DOHH2 (cell line): Measurements from ENCODE around the gene PSMC2.

ENCODE experiments used
- CTCF ChIP-seq: fragments of 200-600 bp; sonication (generic); IDR thresholded peaks from one replicate; pipeline ENCODE4 v1.5.1; 2014; ENCODE audit warnings: antibody characterized with exemption, mild to moderate bottlenecking, low read depth, low read length; ENCODE audit not compliant: poor library complexity, severe bottlenecking
- EZH2phosphoT487 ChIP-seq: fragments of 200-600 bp; sonication (generic); IDR thresholded peaks from 2 replicates; pipeline ENCODE4 v1.6.1; 2017; ENCODE audit warnings: borderline replicate concordance, mild to moderate bottlenecking, antibody characterized with exemption, low read length, moderate library complexity, mixed read lengths

- TF ChIP-seq CTCF: no peak
- no peak for TF ChIP-seq EZH2phosphoT487
Measured at GRCh38 chr7:103338864-103339263, 8.6 kb upstream of the PSMC2 start.
